ENCODE measurements around the gene POLR2I. TPM values are rescaled to one million over a fixed set of nuclear protein-coding genes. Genes with fewer than 3 reads are reported as not detected.

The POLR2I gene
- 240 to 283 TPM (median 257 TPM) in 5 replicates for total RNA-seq (2022; extraction: Qiagen RNA extraction; ENCODE audit: low read depth)

GRCh38 chr19:36114721-36115452 is at the start of gene POLR2I:
Gene POLR2I (minus strand): TSS chr19:36114875. CDS start chr19:36114856, 19 bp downstream.

GRCh38 chr19:36152352-36153091 is 37.8 kb upstream of the POLR2I start, which contains the start of gene COX7A1:
Gene COX7A1 (minus strand): TSS chr19:36152447. CDS start chr19:36152407, 40 bp downstream.

GRCh38 chr19:36139473-36140303 is 25.0 kb upstream of the POLR2I start, which contains the start of gene CAPNS1:
Gene CAPNS1 (plus strand): TSS chr19:36140066. CDS start chr19:36141012, 946 bp downstream.

DNA sequence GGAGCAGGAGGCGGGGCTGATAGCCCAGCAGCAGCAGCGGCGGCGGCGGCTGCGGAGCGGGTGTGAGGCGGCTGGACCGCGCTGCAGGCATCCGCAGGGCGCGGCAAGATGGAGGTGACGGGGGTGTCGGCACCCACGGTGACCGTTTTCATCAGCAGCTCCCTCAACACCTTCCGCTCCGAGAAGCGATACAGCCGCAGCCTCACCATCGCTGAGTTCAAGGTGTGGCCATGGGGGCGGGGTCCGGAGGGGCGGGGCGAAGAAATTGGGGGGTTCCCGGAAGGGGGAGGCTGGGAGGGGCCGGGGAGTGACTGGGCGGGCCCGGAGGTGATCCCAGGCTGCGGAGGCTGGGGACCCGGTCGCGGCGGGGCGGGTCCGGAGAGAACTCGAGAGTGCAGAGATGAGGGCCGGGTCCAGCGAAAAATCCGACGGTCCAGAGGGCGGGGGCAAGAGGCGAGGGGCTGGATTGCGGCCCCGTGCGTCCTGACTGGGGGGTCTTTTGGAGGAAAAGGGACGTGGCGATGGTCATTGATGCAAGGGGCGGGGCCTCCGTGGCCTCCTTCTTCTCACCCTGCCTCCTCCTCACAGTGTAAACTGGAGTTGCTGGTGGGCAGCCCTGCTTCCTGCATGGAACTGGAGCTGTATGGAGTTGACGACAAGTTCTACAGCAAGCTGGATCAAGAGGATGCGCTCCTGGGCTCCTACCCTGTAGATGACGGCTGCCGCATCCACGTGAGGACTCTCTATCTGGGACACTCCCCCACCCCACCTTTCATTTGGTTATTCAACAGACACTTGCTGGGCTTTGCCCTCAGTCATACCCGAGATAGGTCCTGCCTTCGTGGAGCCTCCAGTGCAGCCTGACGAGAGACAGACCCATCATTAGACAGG is 1.0 kb upstream of the POLR2I start, which contains the start of gene TBCB:
TBCB (plus strand) TSS at position 16 of the 891 bp plus-strand sequence; CDS start at position 109, 93 bp downstream.

DNA sequence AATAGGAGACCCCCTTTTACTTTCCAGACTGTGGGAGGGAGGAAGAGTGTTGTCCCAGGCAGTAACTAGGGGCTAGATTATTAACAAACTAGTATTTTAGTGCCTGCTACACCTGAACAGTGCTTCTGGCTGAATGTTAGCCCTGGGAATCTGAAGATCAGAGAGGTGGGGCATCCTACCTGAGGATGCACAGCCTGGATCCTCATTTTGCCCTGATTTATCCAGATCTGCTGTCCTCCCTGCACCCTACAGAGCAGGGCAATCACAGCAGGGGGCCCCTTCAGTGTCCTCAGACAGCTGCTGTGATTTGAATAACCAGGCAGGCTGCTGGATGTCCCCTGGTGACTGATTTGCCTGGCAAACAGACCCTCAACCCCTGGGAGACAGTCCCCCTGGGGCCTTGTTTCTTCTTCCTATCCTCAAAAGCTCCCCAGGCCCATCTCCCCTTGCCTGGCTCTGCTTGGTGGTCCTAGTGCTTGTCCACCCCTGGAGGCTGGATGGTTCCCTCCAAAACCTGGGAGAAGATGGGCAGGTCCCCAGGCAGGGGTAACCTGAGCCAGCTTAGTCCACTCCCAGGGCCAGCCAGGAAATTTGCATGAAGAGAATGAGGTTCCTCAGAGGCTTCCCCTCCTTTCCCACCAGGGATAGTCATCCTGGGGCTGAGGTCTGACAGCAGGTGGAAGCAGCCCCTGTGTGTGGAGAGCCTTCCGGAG is 4.0 kb downstream of the POLR2I start, which contains the start of gene OVOL3:
OVOL3 (plus strand) TSS at position 657 of the 713 bp plus-strand sequence. CDS start 60 bp downstream, outside the sequence.

Other genes with a start within 250 kb of the POLR2I start
- gene APLP1, start 246.3 kb downstream of the POLR2I start, total RNA-seq (2022; extraction: Qiagen RNA extraction; ENCODE audit: low read depth): 69.5 to 103 TPM (median 99.5 TPM) in 5 replicates
- gene NFKBID, start 214.3 kb downstream of the POLR2I start, total RNA-seq (2022; extraction: Qiagen RNA extraction; ENCODE audit: low read depth): 6.6 to 8.7 TPM (median 7.9 TPM) in 5 replicates
- 0.18 to 0.64 TPM (median 0.27 TPM) in 3 of 5 replicates, not detected in the others for gene HCST, start 212.3 kb downstream of the POLR2I start, total RNA-seq (2022; extraction: Qiagen RNA extraction; ENCODE audit: low read depth)
- not detected in 5 replicates for gene TYROBP, start 206.6 kb downstream of the POLR2I start, total RNA-seq (2022; extraction: Qiagen RNA extraction; ENCODE audit: low read depth)
- 15.3 to 21.9 TPM (median 19.7 TPM) in 5 replicates for gene LRFN3, start 178.5 kb downstream of the POLR2I start, total RNA-seq (2022; extraction: Qiagen RNA extraction; ENCODE audit: low read depth)
- gene SDHAF1, start 119.7 kb downstream of the POLR2I start, total RNA-seq (2022; extraction: Qiagen RNA extraction; ENCODE audit: low read depth): 32.5 to 53.6 TPM (median 52.3 TPM) in 5 replicates
- gene SYNE4, start 106.1 kb downstream of the POLR2I start, total RNA-seq (2022; extraction: Qiagen RNA extraction; ENCODE audit: low read depth): 0.13 to 0.72 TPM (median 0.28 TPM) in 5 replicates
- 25.3 to 29.7 TPM (median 26.5 TPM) in 5 replicates for gene ALKBH6, start 100.7 kb downstream of the POLR2I start, total RNA-seq (2022; extraction: Qiagen RNA extraction; ENCODE audit: low read depth)
- 0.40 to 1.4 TPM (median 0.76 TPM) in 5 replicates for gene CLIP3, start 82.0 kb downstream of the POLR2I start, total RNA-seq (2022; extraction: Qiagen RNA extraction; ENCODE audit: low read depth)
- gene THAP8, start 60.6 kb downstream of the POLR2I start, total RNA-seq (2022; extraction: Qiagen RNA extraction; ENCODE audit: low read depth): 4.5 to 6.9 TPM (median 5.2 TPM) in 5 replicates
- gene WDR62, start 60.0 kb downstream of the POLR2I start, total RNA-seq (2022; extraction: Qiagen RNA extraction; ENCODE audit: low read depth): 20.4 to 29.8 TPM (median 26.5 TPM) in 5 replicates
- 0.31 to 0.80 TPM in 2 of 5 replicates, not detected in the others for gene OVOL3, start 3.7 kb downstream of the POLR2I start, total RNA-seq (2022; extraction: Qiagen RNA extraction; ENCODE audit: low read depth)
- gene TBCB, start 593 bp upstream of the POLR2I start, total RNA-seq (2022; extraction: Qiagen RNA extraction; ENCODE audit: low read depth): 403 to 564 TPM (median 536 TPM) in 5 replicates
- gene CAPNS1, start 25.2 kb upstream of the POLR2I start, total RNA-seq (2022; extraction: Qiagen RNA extraction; ENCODE audit: low read depth): 1,532 to 2,429 TPM (median 2,140 TPM) in 5 replicates
- not detected in 5 replicates for gene COX7A1, start 37.6 kb upstream of the POLR2I start, total RNA-seq (2022; extraction: Qiagen RNA extraction; ENCODE audit: low read depth)
- 3.7 to 4.9 TPM (median 4.2 TPM) in 5 replicates for gene ZNF565, start 99.8 kb upstream of the POLR2I start, total RNA-seq (2022; extraction: Qiagen RNA extraction; ENCODE audit: low read depth)
- gene ZNF146, start 100.2 kb upstream of the POLR2I start, total RNA-seq (2022; extraction: Qiagen RNA extraction; ENCODE audit: low read depth): 87.9 to 180 TPM (median 119 TPM) in 5 replicates